ENCODE data around the gene SURF4. TPM values are rescaled to one million over a fixed set of nuclear protein-coding genes. Genes with fewer than 3 reads are reported as not detected.

SURF4 gene
- total and polyA plus RNA-seq, 2 of the 13 experiments (the other 11 are each of a cell fraction or from before 2014, with no cell fraction given): 220 to 265 TPM

- TF ChIP-seq ZNF138 (CRISPR knock-in tag; IDR thresholded peaks at IDR 0.05; ENCODE audit: low read depth) (no peak), TBP (CRISPR knock-in tag; IDR thresholded peaks at IDR 0.05) (no peak), SALL1 (CRISPR knock-in tag; IDR thresholded peaks at IDR 0.05) (no peak), NONO (IDR thresholded peaks at IDR 0.05) (no peak), NONO (CRISPR knock-in tag; conservative IDR thresholded peaks at IDR 0.05) (no peak), ZNF12 (CRISPR knock-in tag; IDR thresholded peaks at IDR 0.05) (no peak), AGO2 (optimal IDR thresholded peaks at IDR 0.05; ENCODE audit: low read depth, low read length) (peak; percentile 89), TMF1 (CRISPR knock-in tag; IDR thresholded peaks at IDR 0.05; ENCODE audit: low read depth) (0 out of 2 replicates have a peak, but pooled peaks have one; percentile 17), MEF2D (CRISPR knock-in tag; IDR thresholded peaks at IDR 0.05) (0 out of 2 replicates have a peak, but pooled peaks have one; percentile 3), USF2 (IDR thresholded peaks at IDR 0.05; ENCODE audit: low read depth, low read length) (no peak), USF2 (CRISPR knock-in tag; IDR thresholded peaks at IDR 0.05; ENCODE audit: borderline replicate concordance) (no peak), PHF21A (CRISPR knock-in tag; IDR thresholded peaks at IDR 0.05) (no peak), ZNF354B (CRISPR knock-in tag; IDR thresholded peaks at IDR 0.05) (no peak), SETDB1 (CRISPR knock-in tag; IDR thresholded peaks at IDR 0.05; ENCODE audit: borderline replicate concordance) (no peak), TBX3 (IDR thresholded peaks at IDR 0.05; ENCODE audit: borderline replicate concordance) (no peak), ZNF614 (CRISPR knock-in tag; IDR thresholded peaks at IDR 0.05; ENCODE audit: borderline replicate concordance) (no peak), NCOR1 (IDR thresholded peaks at IDR 0.05; ENCODE audit: borderline replicate concordance, low read length) (0 out of 2 replicates have a peak, but pooled peaks have one; percentile 1), PLRG1 (conservative IDR thresholded peaks at IDR 0.05) (no peak), POLR2G (IDR thresholded peaks at IDR 0.05; ENCODE audit: low read depth, low read length) (0 out of 2 replicates have a peak, but pooled peaks have one; percentile 41), JUND (CRISPR knock-in tag; IDR thresholded peaks at IDR 0.05) (no peak), SRY (CRISPR knock-in tag; IDR thresholded peaks at IDR 0.05) (no peak), GTF2F1 (IDR thresholded peaks at IDR 0.05; ENCODE audit: low read length) (no peak), POLR2A (IDR thresholded peaks at IDR 0.05; ENCODE audit: insufficient read depth in 1 of 2, low read depth in 2 of 2, low read length in 2 of 2) (peak in 1 of 2 experiments; percentile 57; a peak in 1 of 4 replicates), REL (CRISPR knock-in tag; conservative IDR thresholded peaks at IDR 0.05) (no peak), GABPA (IDR thresholded peaks at IDR 0.05; ENCODE audit: low read depth, low read length) (no peak), GABPA (CRISPR knock-in tag; IDR thresholded peaks at IDR 0.05; ENCODE audit: low read depth) (no peak), ATM (IDR thresholded peaks at IDR 0.05; ENCODE audit: borderline replicate concordance) (no peak), ZNF503 (CRISPR knock-in tag; IDR thresholded peaks at IDR 0.05) (no peak), EZH2 (conservative IDR thresholded peaks at IDR 0.05; ENCODE audit: low read depth, low read length) (no peak), TOPORS (CRISPR knock-in tag; IDR thresholded peaks at IDR 0.05) (0 out of 2 replicates have a peak, but pooled peaks have one; percentile 58)
Measured at GRCh38 chr9:133348718-133349573, 26.9 kb downstream of the SURF4 start (continued).
